Spleen (tissue), 11 donors: ENCODE results near the gene SLF1. TPM values are rescaled to one million over a fixed set of nuclear protein-coding genes. Genes with fewer than 3 reads are reported as not detected.

Experiments
- DNase-seq: peaks from one replicate; pipeline ENCODE4 v3.0.0-alpha.2; 2020
- H3K27ac ChIP-seq, 8 donors: fragments of 200-600 bp; sonication (generic) in 7 of 8; 1 replicate in 4 of 8; 2 replicates in 4 of 8; pipeline versions ENCODE4 v1.5.0 to v1.8.0; 2016 to 2021; ENCODE audit warnings: inconsistent platforms in 4 of 8, mild to moderate bottlenecking in 4 of 8, moderate library complexity in 1 of 8
- H3K27me3 ChIP-seq, 7 donors: fragments of 200-600 bp; sonication (generic) in 6 of 7; replicated peaks in 1 of 7; 1 replicate in 4 of 7; 2 replicates in 3 of 7; pipeline versions ENCODE4 v1.5.0 to v1.8.0; 2016 to 2021; ENCODE audit warnings: inconsistent platforms in 3 of 7, mild to moderate bottlenecking in 1 of 7
- H3K36me3 ChIP-seq, 6 donors: fragments of 200-600 bp; sonication (generic) in 5 of 6; 1 replicate in 4 of 6; 2 replicates in 2 of 6; pipeline versions ENCODE4 v1.5.0 to v1.8.0; 2016 to 2021; ENCODE audit warnings: inconsistent platforms in 2 of 6
- H3K4me1 ChIP-seq, 6 donors: fragments of 200-600 bp; sonication (generic) in 5 of 6; 1 replicate in 3 of 6; 2 replicates in 3 of 6; pipeline versions ENCODE4 v1.5.0 to v1.8.0; 2016 to 2021; ENCODE audit warnings: inconsistent platforms in 3 of 6
- H3K4me3 ChIP-seq, 8 donors: fragments of 200-600 bp; sonication (generic) in 7 of 8; 1 replicate in 4 of 8; 2 replicates in 4 of 8; pipeline versions ENCODE4 v1.5.0 to v1.8.0; 2016 to 2021; ENCODE audit warnings: inconsistent platforms in 4 of 8, mild to moderate bottlenecking in 4 of 8, moderate library complexity in 2 of 8
- H3K9me3 ChIP-seq, 8 donors: fragments of 200-600 bp; sonication (generic) in 7 of 8; 1 replicate in 4 of 8; 2 replicates in 4 of 8; pipeline versions ENCODE4 v1.5.0 to v1.8.0; 2016 to 2021; ENCODE audit warnings: inconsistent platforms in 4 of 8
- CTCF ChIP-seq, 11 experiments: fragments of 200-600 bp in 7 of 11; fragments of 450-650 bp in 4 of 11; sonication (generic) in 4 of 11; IDR thresholded peaks in 8 of 11; conservative IDR thresholded peaks in 3 of 11; 1 replicate in 7 of 11; 2 replicates in 4 of 11; pipeline versions ENCODE4 v1.4.0 to v1.8.0; 2016 to 2021; ENCODE audit warnings: antibody characterized with exemption in 11 of 11, inconsistent platforms in 4 of 11, mild to moderate bottlenecking in 1 of 11
- POLR2A ChIP-seq, 3 donors: fragments of 450-650 bp; IDR thresholded peaks; one replicate each; pipeline ENCODE4 v1.5.1; 2017; ENCODE audit warnings: antibody characterized with exemption in 3 of 3, mild to moderate bottlenecking in 1 of 3
- POLR2AphosphoS5 ChIP-seq, 3 donors: sonication (generic); formaldehyde crosslinking; IDR thresholded peaks; one replicate each; pipeline ENCODE4 v1.5.1; 2017; ENCODE audit warnings: antibody characterized with exemption in 3 of 3
- WGBS, 5 donors: extraction: QIAGEN DNeasy Blood & Tissue Kit in 3 of 5; methylation state at CpG; one replicate each; pipeline versions ENCODE4 v1.1.5 to v1.1.7; 2013 to 2018; 5-methylcytosine and 5-hydroxymethylcytosine counted together
- intact Hi-C: fragments of 100-400 bp; cut with DNase I; formaldehyde crosslinking; loops from one replicate; pipeline ENCODE4 v1.15.0; 2023; ENCODE audit warnings: low total_unique reads
- polyA plus RNA-seq, 3 donors: library from polyadenylated mRNA; stranded (reverse); fragments of 200-250 nt; gene quantifications; one replicate each; pipeline ENCODE4 v1.2.1, GENCODE V29; 2013
- total RNA-seq, 7 donors: library from RNA; depleted of rRNA in 3 of 7; stranded (reverse); fragments of >200 nt in 3 of 7; fragmentation: NEBNext Ultra II Directional in 4 of 7; extraction: Animal tissue kit (Norgen Biotek cat#: 25700) in 4 of 7; gene quantifications; one replicate each; pipeline versions ENCODE4 v1.1.0 to v1.2.1, GENCODE V29; 2016 to 2021
- donor health status: healthy with polysubstance abuse.
- donor health status: DM: no; HTN: no; CAD: no; lungs with moderate emphysema.
- donor health status: DM: no; HTN: no; CAD: no.
- donor health status: Bipolar disorder and iron deficiency.
- donor health status: healthy.
- donor health status: DM: no; HTN: no; CAD: no.
- donor health status: DM: yes; HTN: yes; CAD: no.

SLF1 gene
- total and polyA plus RNA-seq, 10 donors = 5.0 to 18.7 (median 9.9) TPM

DNA sequence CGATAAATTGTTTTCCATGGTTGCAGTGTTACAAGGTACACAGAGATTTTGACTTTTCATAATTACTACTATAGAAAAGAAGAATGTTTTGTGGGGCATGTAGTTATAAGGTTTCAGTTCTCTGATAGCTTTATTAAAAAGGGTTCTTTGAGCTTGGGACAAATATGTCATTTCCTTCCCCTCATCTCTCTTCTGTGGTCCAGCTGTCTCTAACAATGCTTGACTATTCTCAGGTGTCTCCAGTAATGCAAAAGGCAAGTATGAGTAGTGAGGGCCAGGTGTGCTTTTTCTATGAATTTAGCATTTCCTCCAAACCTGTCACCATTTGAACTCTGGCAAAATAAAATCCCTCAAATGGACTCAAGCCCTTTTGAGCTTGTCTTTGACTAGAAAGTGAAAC, 84.3 kb downstream of the SLF1 start:
- H3K9me3 ChIP-seq = no peaks in the 10 kb centered on the region
- WGBS, 5 donors = 79 to 94% (median 88%) methylated on average over 1 of the region's 1 CpG
- no peaks in the 10 kb centered on the region for H3K27me3 ChIP-seq
- H3K4me1 ChIP-seq = no peaks in the 10 kb centered on the region
- no peak for DNase-seq
- TF ChIP-seq POLR2A (IDR thresholded peaks at IDR 0.05) (no peak), POLR2AphosphoS5 (IDR thresholded peaks at IDR 0.05) (no peak), CTCF (IDR thresholded peaks at IDR 0.05 in 8 of 11, conservative IDR thresholded peaks at IDR 0.05 in 3 of 11) (no peak)
- intact Hi-C loops = no loop called here
- peaks cover 0 to 23% (median 0%) of the 10 kb centered on the region in 6 donors for H3K36me3 ChIP-seq
- H3K27ac ChIP-seq = no peak overlapping the region
- H3K4me3 ChIP-seq = no peak overlapping the region

DNA sequence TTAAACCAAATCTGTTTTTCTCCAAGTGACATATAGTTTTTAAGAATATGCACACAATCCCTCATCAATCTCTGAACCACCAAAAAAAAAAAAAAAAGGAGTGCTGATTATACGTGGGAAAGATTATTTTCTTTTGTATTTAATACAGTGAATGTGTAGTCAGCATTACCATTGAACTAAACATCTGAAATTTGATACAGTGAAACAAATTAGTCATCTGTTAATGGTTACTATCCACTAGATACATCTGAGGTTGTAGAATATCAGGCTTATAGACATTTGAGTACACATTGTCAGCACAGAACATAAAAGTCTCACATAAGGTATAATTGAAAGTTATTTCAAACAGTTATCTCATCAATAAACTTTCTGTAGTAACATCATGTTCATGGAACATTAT, 87.0 kb downstream of the SLF1 start:
- TF ChIP-seq POLR2A (IDR thresholded peaks at IDR 0.05) (no peak), CTCF (IDR thresholded peaks at IDR 0.05 in 8 of 11, conservative IDR thresholded peaks at IDR 0.05 in 3 of 11) (no peak), POLR2AphosphoS5 (IDR thresholded peaks at IDR 0.05) (no peak)
- WGBS, 5 donors = 85 to 94% (median 91%) methylated on average over 1 of the region's 1 CpG
- Histone ChIP-seq H3K27me3 (no peaks in the 10 kb centered on the region), H3K4me3 (no peak overlapping the region), H3K4me1 (no peaks in the 10 kb centered on the region), H3K27ac (no peak overlapping the region), H3K36me3 (peaks cover 0 to 50% (median 7%) of the 10 kb centered on the region in 6 donors), H3K9me3 (no peaks in the 10 kb centered on the region)
- intact Hi-C loops = no loop called here
- no peak for DNase-seq

GRCh38 chr5:94707359-94707758, 88.9 kb downstream of the SLF1 start:
- no peak overlapping the region for H3K4me3 ChIP-seq
- H3K36me3 ChIP-seq = peaks cover 0 to 70% (median 11%) of the 10 kb centered on the region in 6 donors
- no peaks in the 10 kb centered on the region for H3K4me1 ChIP-seq
- no peak overlapping the region for H3K27ac ChIP-seq
- 20 to 52% (median 39%) methylated on average over 2 of the region's 2 CpGs for WGBS, 5 donors
- DNase-seq = no peak
- no peak for TF ChIP-seq CTCF (IDR thresholded peaks at IDR 0.05 in 8 of 11, conservative IDR thresholded peaks at IDR 0.05 in 3 of 11)
- no peak for TF ChIP-seq POLR2AphosphoS5 (IDR thresholded peaks at IDR 0.05)
- H3K27me3 ChIP-seq = no peaks in the 10 kb centered on the region
- intact Hi-C loops = no loop called here
- no peaks in the 10 kb centered on the region for H3K9me3 ChIP-seq

DNA sequence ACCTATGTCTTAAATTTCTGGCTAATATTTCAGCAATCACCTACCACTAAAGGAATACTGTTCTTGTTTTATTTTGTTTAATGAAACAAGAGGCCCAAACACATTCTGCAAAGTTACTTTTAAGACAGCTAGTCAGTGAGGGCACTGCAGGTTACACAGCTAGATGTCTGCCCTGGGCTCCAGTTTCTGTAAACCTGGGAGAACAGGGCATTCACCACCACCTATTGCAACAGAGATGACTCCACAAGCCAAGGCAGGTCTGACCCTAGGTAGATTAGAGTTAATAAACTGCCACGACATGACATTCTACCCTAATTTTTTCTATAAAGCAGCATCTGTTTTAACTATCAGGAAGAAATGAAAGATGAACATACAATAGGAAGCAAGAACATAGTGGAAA, 90.8 kb downstream of the SLF1 start:
- 91 to 95% (median 93%) methylated on average over 1 of the region's 1 CpG for WGBS, 5 donors
- no peak for DNase-seq
- TF ChIP-seq POLR2A (IDR thresholded peaks at IDR 0.05) (no peak), CTCF (IDR thresholded peaks at IDR 0.05 in 8 of 11, conservative IDR thresholded peaks at IDR 0.05 in 3 of 11) (no peak), POLR2AphosphoS5 (IDR thresholded peaks at IDR 0.05) (no peak)
- no peak overlapping the region for H3K4me3 ChIP-seq
- no peaks in the 10 kb centered on the region for H3K9me3 ChIP-seq
- no peaks in the 10 kb centered on the region for H3K27me3 ChIP-seq
- intact Hi-C loops = no loop called here
- peaks cover 0 to 76% (median 11%) of the 10 kb centered on the region in 6 donors for H3K36me3 ChIP-seq
- no peaks in the 10 kb centered on the region for H3K4me1 ChIP-seq
- H3K27ac ChIP-seq = no peak overlapping the region
